SU-DHL-6 (cell line): ENCODE results near the gene EML3.
"Not testable (repeated sequence)": the region's sequence is repeated elsewhere in the genome, so short reads cannot be mapped to it uniquely, and the experiment has no call there.

ENCODE experiments used
- CTCF ChIP-seq: fragments of 200-600 bp; sonication (generic); IDR thresholded peaks from one replicate; pipeline ENCODE4 v1.5.1; 2017; ENCODE audit warnings: antibody characterized with exemption, mild to moderate bottlenecking, low read length, moderate library complexity; ENCODE audit not compliant: insufficient read depth, poor library complexity, severe bottlenecking
- EZH2phosphoT487 ChIP-seq: fragments of 200-600 bp; sonication (generic), shearing (Covaris generic); conservative IDR thresholded peaks from 2 replicates; pipeline ENCODE4 v1.6.1; 2018; ENCODE audit warnings: mild to moderate bottlenecking, antibody characterized with exemption, low read length, moderate library complexity, mixed read lengths

- TF ChIP-seq CTCF, EZH2phosphoT487: not testable (repeated sequence)
Measured at GRCh38 chr11:62616957-62617356, 4.4 kb upstream of the EML3 start.
